Anterior cingulate cortex (tissue), 58 donors: ENCODE measurements around the gene C11orf54.

ENCODE experiments used
- DNase-seq, 58 donors: peaks; one replicate each; lab custom pipeline; 2025; lab: John Stamatoyannopoulos, UW

The C11orf54 gene

GRCh38 chr11:93741094-93741881 is at the start of gene C11orf54, which contains the start of gene TAF1D:
Gene C11orf54 (plus strand): TSS chr11:93741672. CDS start chr11:93747394, 5,722 bp downstream.
Gene TAF1D (minus strand): TSS chr11:93741495. CDS start chr11:93739304, 2,191 bp downstream.
- peak; percentile 63 to 97 (median 92) for DNase-seq

- DNase-seq: no peak
Observed at GRCh38 chr11:93694109-93694508, 47.4 kb upstream of the C11orf54 start.

- DNase-seq: no peak
Observed at GRCh38 chr11:93694557-93694956, 46.9 kb upstream of the C11orf54 start.

- DNase-seq: peak in 1 of 58 donors; percentile 6
Observed at GRCh38 chr11:93697611-93698010, 43.9 kb upstream of the C11orf54 start.

- no peak for DNase-seq
Observed at GRCh38 chr11:93700830-93701229, 40.6 kb upstream of the C11orf54 start.

GRCh38 chr11:93704237-93704636 is 37.2 kb upstream of the C11orf54 start:
- DNase-seq: no peak

- no peak for DNase-seq
Observed at GRCh38 chr11:93710239-93710638, 31.2 kb upstream of the C11orf54 start.

GRCh38 chr11:93712678-93713077 is 28.8 kb upstream of the C11orf54 start:
- no peak for DNase-seq

- no peak for DNase-seq
Observed at GRCh38 chr11:93715797-93716396, 25.6 kb upstream of the C11orf54 start.

- DNase-seq: no peak
Observed at GRCh38 chr11:93717501-93717900, 24.0 kb upstream of the C11orf54 start.

- no peak for DNase-seq
Observed at GRCh38 chr11:93718057-93718563, 23.4 kb upstream of the C11orf54 start.

GRCh38 chr11:93719310-93719709 is 22.2 kb upstream of the C11orf54 start:
- no peak for DNase-seq

GRCh38 chr11:93720522-93720921 is 20.9 kb upstream of the C11orf54 start:
- no peak for DNase-seq

GRCh38 chr11:93724089-93724488 is 17.4 kb upstream of the C11orf54 start:
- no peak for DNase-seq

GRCh38 chr11:93727985-93728791 is 13.3 kb upstream of the C11orf54 start:
- no peak for DNase-seq

GRCh38 chr11:93728792-93729128 is 12.7 kb upstream of the C11orf54 start:
- no peak for DNase-seq

GRCh38 chr11:93729129-93729616 is 12.3 kb upstream of the C11orf54 start:
- DNase-seq: no peak

- DNase-seq: no peak
Observed at GRCh38 chr11:93730108-93731107, 11.1 kb upstream of the C11orf54 start.

- DNase-seq: no peak
Observed at GRCh38 chr11:93732237-93732892, 9.1 kb upstream of the C11orf54 start.
